ENCODE data around the gene STX8.

Gene STX8

DNA sequence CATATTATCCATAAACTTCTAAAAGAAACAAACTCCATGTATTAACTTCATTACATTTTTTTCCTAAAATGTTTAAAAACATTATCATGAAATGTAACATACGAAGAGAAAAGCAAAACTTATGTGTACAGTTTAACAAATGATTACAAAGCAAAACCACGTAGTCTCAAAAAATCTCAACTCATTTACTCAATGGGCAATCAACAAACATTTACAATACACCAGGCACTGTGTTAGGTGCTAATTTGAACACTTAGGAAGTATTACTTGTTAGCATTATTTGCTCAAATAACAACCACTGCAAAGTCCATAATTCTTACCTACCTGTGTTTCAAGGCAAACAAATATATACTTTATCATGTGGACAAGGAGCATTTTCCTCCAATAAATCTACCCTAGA, 164.9 kb downstream of the STX8 start:
- no peak for TF ChIP-seq CTCF (IDR thresholded peaks at IDR 0.05)

- no peak for TF ChIP-seq CTCF (IDR thresholded peaks at IDR 0.05)
These were observed 165.3 kb downstream of the STX8 start for GRCh38 chr17:9410301-9410700.

- TF ChIP-seq CTCF (IDR thresholded peaks at IDR 0.05) = no peak
These were observed 165.7 kb downstream of the STX8 start for GRCh38 chr17:9409878-9410277.

- TF ChIP-seq CTCF (IDR thresholded peaks at IDR 0.05) = no peak
These were observed 166.5 kb downstream of the STX8 start for GRCh38 chr17:9408868-9409829.

DNA sequence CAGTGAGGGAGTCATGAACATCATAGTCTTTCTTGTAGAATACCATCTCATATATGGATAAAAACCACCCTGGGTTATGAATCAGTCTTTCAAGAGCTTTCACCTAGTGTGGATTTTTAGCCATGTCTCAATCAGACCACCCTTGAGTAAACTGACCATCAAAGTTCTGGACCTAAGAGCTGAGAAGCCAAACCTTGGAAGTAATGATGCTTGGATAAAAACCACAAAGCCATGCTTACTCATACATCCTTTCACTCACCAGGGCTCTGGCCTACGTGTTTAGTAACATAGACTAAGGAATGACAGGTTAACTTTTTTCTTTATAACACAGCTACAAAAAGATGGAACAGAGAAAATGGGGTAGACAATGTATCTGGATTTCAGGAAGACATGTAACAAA, 167.2 kb downstream of the STX8 start:
- TF ChIP-seq CTCF (IDR thresholded peaks at IDR 0.05) = no peak

DNA sequence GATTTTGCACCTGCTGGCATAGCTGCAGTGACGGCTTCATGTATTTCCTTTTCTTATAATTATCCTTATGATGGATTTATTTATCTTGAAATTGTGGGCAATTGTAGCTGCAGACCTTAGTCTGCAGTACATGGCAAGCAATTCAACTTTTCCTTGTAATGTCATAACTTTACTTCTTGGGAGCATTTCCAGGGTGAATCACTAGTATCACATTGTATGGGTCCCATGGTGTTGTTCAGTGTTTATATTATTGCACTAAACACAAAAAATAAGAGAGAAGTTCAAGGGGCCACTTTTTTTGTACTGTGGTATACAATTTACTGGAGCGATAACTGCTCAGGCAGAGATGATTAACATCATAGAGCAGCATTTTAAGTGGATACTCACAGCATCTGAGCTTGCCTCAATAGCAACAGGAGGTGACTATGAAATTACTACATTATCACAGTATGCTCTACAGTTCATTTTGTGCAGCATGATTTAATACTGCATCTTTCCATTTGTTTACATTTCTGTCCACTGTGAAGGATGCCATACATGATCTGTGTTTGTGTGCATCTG, 169.5 kb downstream of the STX8 start:
- TF ChIP-seq CTCF (IDR thresholded peaks at IDR 0.05) = no peak

GRCh38 chr17:9403257-9403656, 172.4 kb downstream of the STX8 start:
- TF ChIP-seq CTCF (IDR thresholded peaks at IDR 0.05) = no peak
